ENCODE measurements around the gene KIF23.

DNA sequence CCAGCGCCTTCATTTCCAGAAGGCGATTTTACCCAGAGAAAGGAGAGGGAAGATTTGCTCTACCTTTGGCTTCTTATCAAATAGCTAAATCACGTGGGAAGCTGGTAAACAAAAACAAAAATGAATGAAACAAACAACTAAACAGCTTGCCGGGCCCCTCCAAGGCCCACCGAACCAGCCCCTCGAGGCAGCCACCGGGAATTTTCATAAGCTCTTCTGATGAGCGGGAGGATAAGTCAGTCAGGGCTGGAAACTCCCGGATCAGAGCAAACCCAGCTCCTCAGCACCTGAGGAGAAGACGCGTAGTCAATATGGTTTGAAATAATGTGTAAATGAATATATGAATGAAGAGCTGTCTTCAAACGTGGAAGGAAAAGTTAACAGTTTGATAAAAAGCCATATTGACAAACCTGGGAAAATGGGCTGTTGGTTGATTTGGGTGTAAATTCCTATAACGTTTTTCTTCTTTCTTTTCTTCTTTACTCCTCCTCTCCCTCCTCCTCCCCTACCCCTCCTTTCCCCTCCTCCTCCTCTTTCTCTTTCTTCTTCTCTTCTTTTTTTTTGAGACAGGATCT is 49.1 kb downstream of the KIF23 start:
- no peak for TF ChIP-seq POLR2A (IDR thresholded peaks at IDR 0.05)
- TF ChIP-seq, protein P1, sequence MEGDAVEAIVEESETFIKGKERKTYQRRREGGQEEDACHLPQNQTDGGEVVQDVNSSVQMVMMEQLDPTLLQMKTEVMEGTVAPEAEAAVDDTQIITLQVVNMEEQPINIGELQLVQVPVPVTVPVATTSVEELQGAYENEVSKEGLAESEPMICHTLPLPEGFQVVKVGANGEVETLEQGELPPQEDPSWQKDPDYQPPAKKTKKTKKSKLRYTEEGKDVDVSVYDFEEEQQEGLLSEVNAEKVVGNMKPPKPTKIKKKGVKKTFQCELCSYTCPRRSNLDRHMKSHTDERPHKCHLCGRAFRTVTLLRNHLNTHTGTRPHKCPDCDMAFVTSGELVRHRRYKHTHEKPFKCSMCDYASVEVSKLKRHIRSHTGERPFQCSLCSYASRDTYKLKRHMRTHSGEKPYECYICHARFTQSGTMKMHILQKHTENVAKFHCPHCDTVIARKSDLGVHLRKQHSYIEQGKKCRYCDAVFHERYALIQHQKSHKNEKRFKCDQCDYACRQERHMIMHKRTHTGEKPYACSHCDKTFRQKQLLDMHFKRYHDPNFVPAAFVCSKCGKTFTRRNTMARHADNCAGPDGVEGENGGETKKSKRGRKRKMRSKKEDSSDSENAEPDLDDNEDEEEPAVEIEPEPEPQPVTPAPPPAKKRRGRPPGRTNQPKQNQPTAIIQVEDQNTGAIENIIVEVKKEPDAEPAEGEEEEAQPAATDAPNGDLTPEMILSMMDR (IDR thresholded peaks at IDR 0.05): no peak

Measured in heart left ventricle (tissue), 13 donors.